Urothelium cell line (cell line): ENCODE data around the gene MRGPRX1.
"Not testable (repeated sequence)": the region's sequence is repeated elsewhere in the genome, so short reads cannot be mapped to it uniquely, and the experiment has no call there.

ENCODE experiments used
- DNase-seq: peaks from one replicate; pipeline ENCODE4 v3.0.0; 2011; ENCODE audit warnings: low spot score, mixed read lengths
- FAIRE-seq: peaks from 2 replicates; lab custom pipeline; 2011; peaks lifted over from hg19 to GRCh38; lab: Jason Lieb, UNC

The MRGPRX1 gene

GRCh38 chr11:18939314-18939713 is at the start of gene MRGPRX1:
Gene MRGPRX1 (minus strand): TSS chr11:18939414. CDS start chr11:18934784, 4,630 bp downstream.
- FAIRE-seq (no peak), DNase-seq (no peak)

- FAIRE-seq (no peak), DNase-seq (peak; percentile 72)
Measured at GRCh38 chr11:18987454-18988231, 48.4 kb upstream of the MRGPRX1 start.

- no peak for FAIRE-seq
- peak; percentile 16 for DNase-seq
Measured at GRCh38 chr11:18986744-18987143, 47.5 kb upstream of the MRGPRX1 start.

- FAIRE-seq (no peak), DNase-seq (no peak)
Measured at GRCh38 chr11:18981897-18982296, 42.7 kb upstream of the MRGPRX1 start.

GRCh38 chr11:18974192-18974591 is 35.0 kb upstream of the MRGPRX1 start:
- no peak for DNase-seq
- no peak for FAIRE-seq

- DNase-seq (no peak), FAIRE-seq (no peak)
Measured at GRCh38 chr11:18972336-18972735, 33.1 kb upstream of the MRGPRX1 start.

- FAIRE-seq (no peak), DNase-seq (no peak)
Measured at GRCh38 chr11:18969720-18970119, 30.5 kb upstream of the MRGPRX1 start.

GRCh38 chr11:18958221-18958910 is 19.2 kb upstream of the MRGPRX1 start:
- FAIRE-seq (no peak), DNase-seq (no peak)

- DNase-seq (no peak), FAIRE-seq (no peak)
Measured at GRCh38 chr11:18956630-18957029, 17.4 kb upstream of the MRGPRX1 start.

- no peak for DNase-seq
- FAIRE-seq, result no peak
Measured at GRCh38 chr11:18936002-18936673, 3.1 kb downstream of the MRGPRX1 start.

- peak; percentile 40 for FAIRE-seq
Measured at GRCh38 chr11:18934195-18934814, 4.9 kb downstream of the MRGPRX1 start.

GRCh38 chr11:18927550-18928322 is 11.5 kb downstream of the MRGPRX1 start:
- FAIRE-seq (no peak), DNase-seq (no peak)

More at GRCh38 chr11:18934195-18934814, 4.9 kb downstream of the MRGPRX1 start:
- DNase-seq, result no peak

- not testable (repeated sequence) for DNase-seq, FAIRE-seq
Measured at GRCh38 chr11:18925426-18925825, 13.8 kb downstream of the MRGPRX1 start.

GRCh38 chr11:18912883-18913282 is 26.3 kb downstream of the MRGPRX1 start:
- no peak for FAIRE-seq
- DNase-seq, result no peak

- DNase-seq, result no peak
Measured at GRCh38 chr11:18907391-18907790, 31.8 kb downstream of the MRGPRX1 start.

GRCh38 chr11:18900637-18901036 is 38.6 kb downstream of the MRGPRX1 start:
- not testable (repeated sequence) for FAIRE-seq, DNase-seq

More at GRCh38 chr11:18907391-18907790, 31.8 kb downstream of the MRGPRX1 start:
- FAIRE-seq, result no peak

- DNase-seq, FAIRE-seq: not testable (repeated sequence)
Measured at GRCh38 chr11:18900151-18900611, 39.0 kb downstream of the MRGPRX1 start.

- not testable (repeated sequence) for FAIRE-seq, DNase-seq
Measured at GRCh38 chr11:18891712-18892111, 47.5 kb downstream of the MRGPRX1 start.

- FAIRE-seq, result no peak
- DNase-seq, result no peak
Measured at GRCh38 chr11:18890615-18891014, 48.6 kb downstream of the MRGPRX1 start.
